Activated T-helper 1 cell treated with anti-CD3 and anti-CD28 coated beads, Interleukin-12 subunit alpha, Interleukin-12 subunit beta, Interleukin-2, Interleukin-4 antibody, amounts not matched to agents 30 ng/mL and 10 ng/mL and 1 ng/mL, durations not matched to agents 14 hours and 24 hours and 36 hours (primary cell): ENCODE data around the gene TRABD2A. TPM values are rescaled to one million over a fixed set of nuclear protein-coding genes. Genes with fewer than 3 reads are reported as not detected.

Experiments
- total RNA-seq: library from RNA; stranded (reverse); gene quantifications from 2 replicates; pipeline ENCODE4 v1.2.3, GENCODE V29; 2022

TRABD2A gene
- total RNA-seq, 1 donor from 2014 or later = 62.1 TPM

Other genes starting within 250 kb of the TRABD2A start
- gene TMSB10, start 24.6 kb upstream of the TRABD2A start, total RNA-seq = 2,415 and 2,510 TPM in 2 replicates
- gene KCMF1, start 90.1 kb upstream of the TRABD2A start, total RNA-seq = 98.1 and 108 TPM in 2 replicates